Stimulated activated CD8-positive, alpha-beta memory T cell treated with anti-CD3 and anti-CD28 coated beads, Interleukin-12 subunit alpha, Interleukin-12 subunit beta, amount 100 ng/mL, for 1 hour (primary cell): ENCODE measurements around the gene RGS5.

ENCODE experiments used
- DNase-seq: peaks from one replicate; pipeline ENCODE4 v3.0.0-alpha.2; 2020; ENCODE audit warnings: low read depth

The RGS5 gene

DNA sequence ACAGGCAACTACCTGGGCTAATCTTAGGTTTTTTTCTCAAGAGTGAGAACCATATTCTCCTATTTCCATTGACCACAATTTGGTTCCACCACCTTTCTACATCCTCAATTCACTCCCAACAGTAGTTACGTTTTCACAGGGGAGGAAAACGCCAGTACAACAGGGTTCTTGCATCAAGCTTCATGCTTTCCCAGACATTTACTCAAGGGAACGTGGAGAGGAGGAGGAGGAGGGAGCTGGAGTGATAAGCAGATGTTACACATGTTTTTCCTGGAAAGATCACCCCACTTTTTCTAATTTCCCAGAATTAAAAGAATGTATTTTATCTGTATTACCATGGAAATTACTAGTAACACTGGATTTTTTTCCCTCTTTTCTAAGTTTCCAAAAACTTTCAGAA is 58.3 kb downstream of the RGS5 start:
- DNase-seq, result no peak

DNA sequence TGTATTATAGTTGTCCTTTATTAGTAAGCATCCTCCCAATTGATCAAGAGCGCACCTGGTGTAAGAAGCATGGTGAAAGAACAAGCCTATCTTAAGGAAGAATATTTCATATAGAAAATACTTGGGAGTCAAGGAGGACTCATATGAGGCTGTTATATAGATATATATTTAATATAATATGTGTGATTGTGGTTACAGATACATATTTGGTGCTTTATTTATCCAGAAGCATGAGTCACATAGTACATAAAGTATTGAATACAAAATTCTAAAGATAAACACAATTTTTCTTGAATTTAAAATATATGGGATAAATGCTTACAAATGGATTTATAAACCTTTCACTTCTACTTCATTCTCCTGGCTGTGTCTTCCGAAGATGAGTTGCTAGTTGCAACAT is 60.6 kb downstream of the RGS5 start:
- DNase-seq, result no peak

DNA sequence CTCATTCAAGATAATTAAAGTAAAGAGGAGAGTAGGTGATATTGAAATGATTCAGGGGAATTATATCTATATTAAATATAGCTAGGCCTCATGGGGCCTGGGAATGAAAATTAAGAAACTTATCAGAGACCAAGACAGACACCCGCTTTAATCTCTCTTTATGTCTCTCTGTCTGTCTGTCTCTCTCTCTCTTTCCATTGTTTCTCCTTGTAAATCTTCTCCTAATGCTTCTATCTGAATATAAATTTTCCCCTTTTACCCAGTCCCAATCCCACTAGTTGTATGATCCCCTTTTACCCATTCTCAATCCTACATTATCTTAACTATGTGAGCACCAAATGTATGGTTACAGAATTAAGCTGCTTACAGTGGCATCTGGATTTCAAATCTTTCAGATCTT is 61.2 kb downstream of the RGS5 start:
- no peak for DNase-seq

DNA sequence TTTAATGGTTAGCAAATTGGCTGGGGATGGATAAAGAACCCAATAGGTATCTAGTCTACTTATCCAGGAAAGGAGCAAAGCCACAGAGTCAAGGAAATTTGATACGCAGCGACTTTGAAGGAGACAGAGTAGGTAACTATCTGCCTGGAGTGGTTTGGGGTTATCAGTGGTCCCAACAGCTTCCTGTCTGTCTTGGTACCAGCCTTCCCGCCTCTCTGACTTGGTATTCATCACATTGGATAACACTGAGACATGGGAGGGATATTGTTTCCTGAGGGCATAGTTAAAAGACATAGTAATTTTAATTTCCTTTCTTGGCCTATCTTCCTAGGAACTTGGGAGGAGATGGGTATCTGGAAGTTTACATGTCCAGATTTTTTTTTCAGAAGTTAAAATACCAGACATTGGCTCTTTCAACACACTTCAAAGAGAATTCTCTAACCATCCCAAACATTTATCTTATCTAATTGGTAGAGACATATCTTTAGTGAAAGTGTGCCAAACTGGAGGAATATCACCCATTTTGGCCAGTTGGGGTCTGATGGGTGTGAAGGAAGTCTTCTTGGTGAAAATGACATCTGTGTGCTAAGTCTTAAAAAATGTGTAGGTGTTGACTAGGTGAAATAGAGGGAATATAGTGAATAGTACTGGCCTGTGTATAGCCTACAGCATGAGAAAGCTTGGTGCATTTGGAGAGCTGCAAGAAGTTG is 65.0 kb downstream of the RGS5 start:
- DNase-seq, result no peak

DNA sequence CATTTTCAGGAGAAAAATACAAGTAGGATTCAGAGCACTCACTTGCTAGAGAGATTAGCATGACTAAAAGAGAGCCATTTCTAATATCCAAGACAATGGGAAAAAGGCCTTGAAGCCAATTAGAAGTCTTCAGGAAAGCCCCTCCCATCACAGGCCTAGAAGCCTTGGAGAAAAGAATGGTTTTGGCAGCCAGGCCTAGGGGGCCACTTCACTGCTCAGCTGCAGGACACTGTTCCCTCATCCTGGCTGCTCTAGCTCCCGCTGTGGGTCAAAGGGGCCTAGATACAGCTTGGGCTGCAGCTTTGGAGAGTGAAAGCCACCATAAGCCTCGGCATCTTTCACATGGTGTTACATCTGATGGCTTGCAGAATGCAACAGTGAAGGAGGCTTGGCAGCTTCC is 70.7 kb downstream of the RGS5 start:
- no peak for DNase-seq

DNA sequence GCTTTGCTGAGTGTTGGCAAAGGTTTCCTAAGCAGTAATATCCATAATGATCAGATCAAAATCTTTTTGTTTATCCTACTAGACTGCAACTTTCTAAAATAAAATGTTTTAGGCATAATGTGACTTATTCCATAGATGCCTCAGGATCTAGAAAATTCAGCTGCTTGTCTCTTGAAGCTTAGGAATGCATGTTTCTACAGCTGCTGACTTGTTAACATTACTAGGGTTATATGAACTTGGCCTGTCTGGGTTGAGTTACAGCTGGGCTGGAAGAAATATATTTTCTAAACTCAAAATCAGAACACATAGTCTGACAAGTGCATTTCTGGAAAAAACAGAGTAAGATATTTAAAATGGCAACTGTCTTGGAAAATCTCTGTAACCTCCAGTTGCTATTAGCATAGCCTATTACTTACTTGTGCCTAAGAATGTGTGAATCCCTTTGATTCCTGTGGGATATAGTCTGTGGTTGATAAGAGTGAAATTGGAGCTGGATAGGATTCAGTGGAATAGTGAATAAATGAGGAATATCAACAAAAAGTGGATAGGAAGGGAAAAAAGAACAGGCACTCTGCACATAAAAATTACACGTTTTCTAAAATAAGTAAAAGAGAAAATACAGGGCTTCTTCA is 72.4 kb downstream of the RGS5 start:
- DNase-seq, result no peak

DNA sequence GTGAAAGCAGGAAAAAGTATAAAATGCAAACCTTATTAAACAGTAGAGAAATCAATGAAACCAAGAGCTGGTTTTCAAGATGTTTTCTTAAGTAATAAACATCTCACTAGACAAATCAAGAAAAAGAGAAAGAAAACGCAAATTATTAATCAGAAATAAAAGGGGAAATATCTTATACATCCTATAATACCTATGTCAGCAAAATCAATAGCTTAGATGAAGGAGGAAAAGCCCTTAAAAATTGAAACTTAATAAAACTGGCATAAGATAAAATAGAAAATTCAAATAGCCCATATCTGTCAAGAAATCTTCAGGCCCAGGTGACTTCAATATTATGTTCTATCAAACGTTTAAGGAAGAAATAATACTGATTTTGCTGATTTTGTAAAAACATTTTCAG is 74.4 kb downstream of the RGS5 start:
- DNase-seq, result no peak

DNA sequence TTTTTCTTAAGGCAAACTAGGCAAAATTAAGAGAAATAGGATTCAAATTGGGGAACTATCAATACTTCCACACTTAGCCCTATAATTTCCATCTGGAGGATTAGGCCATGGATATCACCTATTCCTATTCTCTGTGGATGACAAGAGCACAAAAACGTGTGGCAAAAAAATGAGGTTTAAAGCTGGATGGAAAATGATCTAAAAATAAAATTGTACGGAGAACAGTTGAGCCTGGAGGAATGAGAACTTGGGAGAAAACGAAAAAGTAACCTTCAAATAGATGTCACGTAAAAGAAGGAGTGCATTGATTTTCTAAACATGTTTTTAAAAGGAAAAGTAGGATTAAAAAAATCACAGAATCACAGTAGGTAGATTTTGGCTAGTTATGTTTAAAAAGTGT is 77.9 kb downstream of the RGS5 start:
- no peak for DNase-seq

DNA sequence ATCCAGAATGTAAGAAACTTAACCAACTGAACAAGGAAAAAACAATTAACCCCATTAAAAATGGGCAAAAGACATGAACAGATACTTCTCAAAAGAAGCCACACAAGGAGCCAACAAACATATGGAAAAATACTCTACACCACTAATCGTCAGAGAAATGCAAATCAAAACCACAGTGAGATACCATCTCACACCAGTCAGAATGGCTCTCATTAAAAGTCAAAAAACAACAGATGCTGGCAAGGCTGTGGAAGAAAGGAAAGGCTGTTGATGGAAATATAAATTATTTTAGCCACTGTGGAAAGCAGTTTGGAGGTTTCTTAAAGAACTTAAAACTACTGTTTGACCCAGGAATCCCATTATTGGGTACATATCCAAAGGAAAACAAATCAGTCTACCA is 82.3 kb downstream of the RGS5 start:
- no peak for DNase-seq

DNA sequence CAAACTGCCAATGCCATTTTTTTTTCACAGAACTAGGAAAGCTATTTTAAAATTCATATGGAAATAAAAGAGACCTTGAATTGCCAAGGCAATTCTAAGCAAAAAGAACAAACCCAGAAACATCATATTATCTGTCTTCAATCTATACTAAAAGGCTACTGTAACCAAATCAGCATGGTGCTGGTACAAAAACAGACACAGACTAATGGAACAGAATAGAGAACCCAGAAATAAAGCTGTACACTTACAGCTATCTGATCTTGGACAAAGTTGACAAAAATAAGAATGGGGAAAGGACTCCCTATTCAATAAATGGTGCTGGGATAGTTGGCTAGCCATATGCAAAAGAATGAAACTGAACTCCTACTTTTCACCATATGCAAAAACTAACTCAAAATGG is 83.0 kb downstream of the RGS5 start:
- no peak for DNase-seq

DNA sequence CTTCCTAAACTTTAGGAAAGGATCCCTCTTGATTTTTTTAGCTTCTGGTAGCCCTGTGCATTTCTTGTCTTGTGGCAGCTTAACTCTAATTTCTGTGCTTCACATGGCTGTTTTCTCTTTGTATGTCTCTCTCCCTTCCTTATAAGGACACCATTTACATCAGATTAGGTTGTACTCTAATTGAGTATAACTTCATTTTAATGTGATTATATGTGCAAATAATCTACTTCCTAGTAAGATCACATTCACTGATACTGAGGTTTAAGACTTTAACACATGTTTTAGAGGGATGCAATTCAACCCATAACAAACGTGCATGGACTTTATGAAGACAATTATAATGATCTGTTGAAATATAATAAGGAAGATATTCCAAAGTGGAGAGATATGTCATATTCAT is 86.8 kb downstream of the RGS5 start:
- no peak for DNase-seq

DNA sequence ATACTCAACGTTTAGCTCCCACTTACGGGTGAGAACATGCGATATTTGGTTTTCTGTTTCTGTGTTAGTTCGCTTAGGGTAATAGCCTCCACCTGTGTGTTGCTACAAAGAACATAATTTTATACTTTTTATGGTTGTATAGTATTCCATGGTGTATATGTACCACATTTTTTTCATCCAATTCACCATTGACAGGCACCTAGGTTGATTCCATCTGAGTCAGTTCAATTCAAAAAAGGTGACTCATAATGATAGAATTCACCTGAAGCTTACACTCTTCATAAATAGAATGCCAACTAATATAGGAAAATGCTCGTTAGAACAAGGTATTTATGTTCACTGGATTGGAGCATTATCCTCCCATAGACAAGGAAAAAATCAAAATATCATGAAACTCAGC is 95.1 kb downstream of the RGS5 start:
- no peak for DNase-seq

DNA sequence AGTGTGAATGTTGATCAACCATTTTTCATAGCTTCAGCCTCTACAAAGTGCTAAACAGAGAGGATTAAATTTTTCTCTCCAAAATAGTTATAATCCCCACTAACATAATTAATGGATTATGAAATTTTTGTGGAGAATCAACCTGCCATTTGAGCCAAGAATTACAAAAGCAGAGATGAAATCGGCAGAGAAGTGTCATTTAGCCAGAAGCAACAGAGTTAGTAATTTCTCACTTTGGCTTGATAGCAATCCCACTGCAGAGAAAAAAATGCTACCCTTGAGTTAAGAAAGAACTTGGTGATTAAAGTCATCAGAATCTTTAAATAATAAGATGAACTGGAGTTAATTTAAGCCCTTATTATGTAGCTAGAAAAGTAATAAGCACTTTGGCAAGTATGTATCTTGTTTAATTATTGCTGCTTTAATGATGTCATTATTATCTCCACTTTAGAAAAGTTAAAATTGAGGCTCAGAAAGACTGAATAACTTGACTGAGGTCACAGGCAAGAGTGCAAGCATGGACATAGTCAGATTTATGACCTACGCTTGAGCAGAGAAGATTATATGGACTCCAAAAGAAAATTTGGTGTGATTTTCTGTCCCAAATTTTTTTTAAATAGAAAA is 96.2 kb downstream of the RGS5 start:
- DNase-seq, result no peak

DNA sequence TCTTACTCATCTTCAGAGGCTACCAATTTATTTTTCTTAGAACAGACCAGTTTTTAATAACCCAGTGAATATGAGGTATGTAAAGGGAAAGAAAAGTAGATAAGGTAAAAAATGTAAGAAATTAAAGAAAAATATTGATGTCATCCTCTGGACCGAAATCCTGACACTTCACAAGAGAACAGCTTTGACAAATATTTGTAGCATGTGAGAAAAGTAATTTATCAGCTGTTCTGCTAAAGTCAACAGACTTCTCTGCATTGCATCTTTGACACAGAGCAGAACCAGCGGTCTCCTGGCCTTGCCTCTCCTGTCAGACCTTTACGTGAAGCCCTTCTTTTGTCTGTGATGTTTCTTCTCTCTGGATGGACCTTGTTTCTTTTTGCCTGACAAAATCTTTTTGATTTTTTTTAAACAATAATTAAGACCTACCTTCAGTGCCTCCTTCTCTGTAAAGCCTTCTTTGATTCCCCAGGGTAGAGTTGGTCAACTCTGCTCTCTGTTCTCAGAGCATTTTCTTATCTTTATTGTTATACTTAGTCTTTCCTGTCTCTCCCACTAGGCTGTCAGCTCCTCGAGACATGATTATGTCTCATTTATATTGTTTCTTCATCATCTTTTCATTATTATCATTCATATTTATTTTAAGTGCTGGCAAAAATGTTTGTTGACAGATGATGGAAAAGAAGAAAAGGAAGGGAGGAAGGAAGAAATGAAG is 98.2 kb downstream of the RGS5 start:
- no peak for DNase-seq

DNA sequence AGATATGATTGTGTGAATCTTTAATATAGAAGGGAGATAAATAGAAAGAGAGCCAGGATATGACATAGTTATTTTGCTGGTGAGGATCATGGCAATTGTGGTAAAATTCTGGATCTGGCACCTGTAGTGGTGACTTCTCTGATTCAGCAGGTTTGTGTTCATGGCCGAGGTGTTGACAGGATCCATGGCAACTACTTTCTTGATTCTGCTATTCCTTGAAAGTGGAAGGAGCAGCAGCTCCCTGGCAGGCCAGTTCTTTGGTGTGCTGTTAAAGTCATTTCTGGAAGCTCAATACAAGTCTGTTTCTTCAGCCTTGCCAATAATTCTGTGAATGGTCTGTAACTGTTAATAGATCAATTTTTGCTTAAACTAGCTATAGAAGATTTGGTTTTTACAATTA is 100.1 kb downstream of the RGS5 start:
- DNase-seq, result no peak

DNA sequence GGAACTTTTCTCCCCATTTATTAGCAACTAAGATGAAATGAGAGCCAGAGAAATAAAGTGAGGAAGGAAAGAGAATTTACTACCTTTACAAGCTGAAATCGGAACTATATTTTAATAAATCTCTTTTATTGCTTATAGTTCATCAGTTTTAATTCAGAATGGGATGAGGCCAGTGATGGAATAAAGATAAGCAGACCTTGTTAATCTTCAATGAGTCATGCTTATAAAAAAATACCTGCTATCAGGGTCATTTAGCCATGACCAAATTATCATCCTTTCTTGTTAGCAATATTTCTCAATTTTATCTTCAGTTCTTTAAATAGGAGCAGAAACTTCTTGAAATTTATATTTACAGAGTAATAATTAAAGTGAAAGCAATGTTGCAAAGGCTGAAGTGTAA is 107.5 kb downstream of the RGS5 start:
- DNase-seq, result no peak

DNA sequence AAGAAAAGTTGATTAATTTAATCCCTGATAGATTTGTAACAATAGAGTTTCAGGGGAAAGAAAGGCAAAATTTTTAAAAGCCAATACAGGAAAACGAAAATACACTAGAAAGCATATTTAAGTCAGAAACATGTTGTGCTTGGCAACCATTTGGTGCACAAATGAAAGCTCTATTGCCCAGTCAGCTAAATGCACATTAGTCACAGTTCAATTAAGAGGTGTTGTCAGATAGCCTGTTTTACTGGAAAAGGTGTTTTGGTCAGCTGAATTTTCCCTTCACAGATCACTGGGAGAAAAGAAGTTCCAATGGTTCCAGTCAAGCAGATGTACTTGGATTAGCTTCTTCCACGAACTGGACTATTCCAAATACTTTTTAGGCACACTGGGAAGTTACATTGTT is 108.1 kb downstream of the RGS5 start:
- DNase-seq, result no peak

DNA sequence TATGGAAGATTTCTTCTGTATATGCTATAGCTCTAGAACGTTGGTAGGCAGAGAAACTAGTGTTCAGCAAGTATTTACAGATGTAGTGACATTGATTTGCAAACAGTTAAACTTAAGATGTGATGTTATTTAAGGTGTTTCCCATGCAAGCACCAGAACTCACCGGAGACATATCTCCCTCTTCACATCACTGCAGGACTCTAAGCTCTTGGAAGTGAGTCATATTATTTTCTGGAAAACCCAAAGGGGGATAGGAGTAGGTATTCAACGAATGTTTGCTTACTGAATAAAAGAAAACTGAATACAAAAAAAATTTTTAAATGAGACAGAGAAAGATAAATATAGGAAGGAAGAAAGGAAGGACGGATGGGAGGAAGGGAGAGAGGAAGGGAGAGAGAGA is 108.5 kb downstream of the RGS5 start:
- no peak for DNase-seq

DNA sequence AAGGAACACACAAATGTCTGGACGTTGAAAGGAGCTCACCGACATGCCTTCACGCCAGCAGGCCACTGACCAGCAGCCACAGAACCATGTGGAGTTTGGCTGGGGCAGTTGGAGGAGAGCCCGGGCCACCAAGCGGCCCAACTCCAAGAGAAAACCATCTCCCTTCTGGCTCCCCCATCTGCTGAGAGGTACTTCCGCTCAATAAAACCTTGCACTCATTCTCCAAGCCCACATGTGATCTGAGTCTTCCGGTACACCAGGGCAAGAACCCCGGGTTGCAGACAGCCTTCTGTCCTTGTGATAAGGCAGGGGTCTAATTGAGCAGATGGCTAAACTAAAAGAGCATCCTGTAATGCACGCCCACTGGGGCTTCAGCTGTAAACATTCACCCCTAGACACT is 109.1 kb downstream of the RGS5 start:
- no peak for DNase-seq

DNA sequence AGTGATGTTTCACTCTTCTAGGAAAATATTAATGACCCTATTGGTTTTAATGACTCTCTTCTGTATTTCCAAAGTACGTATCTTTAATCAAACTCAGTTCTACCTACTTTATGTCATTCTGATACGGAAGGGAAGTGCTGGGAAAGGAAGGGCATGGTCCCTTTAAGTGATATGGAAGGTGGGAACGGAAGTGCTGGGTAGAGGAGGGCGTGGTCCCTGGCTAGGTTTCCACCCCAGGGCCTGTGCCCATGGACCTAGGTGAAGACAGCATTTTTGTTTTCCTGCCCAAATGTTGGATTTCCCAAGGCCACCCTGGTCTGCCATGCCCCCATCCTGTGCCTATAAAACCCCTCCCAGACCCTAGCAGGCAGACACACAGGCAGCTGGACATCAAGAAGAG is 109.5 kb downstream of the RGS5 start:
- no peak for DNase-seq
